Measurements from ENCODE around the gene GP1BB.
"Not testable (repeated sequence)": the region's sequence is repeated elsewhere in the genome, so short reads cannot be mapped to it uniquely, and the experiment has no call there.

Gene GP1BB

GRCh38 chr22:19687561-19688300 lies 35.6 kb upstream of the GP1BB start:
- Histone ChIP-seq H3K9ac (ENCODE audit: low read depth, low read length) (no peak overlapping the region), H3K9me3 (ENCODE audit: control insufficient read depth, insufficient read depth, low read length) (no peaks in the 10 kb centered on the region)

GRCh38 chr22:19688301-19689290 lies 34.7 kb upstream of the GP1BB start:
- Histone ChIP-seq H3K36me3 (ENCODE audit: insufficient read depth, low read length) (no peaks in the 10 kb centered on the region), H3K9me3 (ENCODE audit: control insufficient read depth, insufficient read depth, low read length) (no peaks in the 10 kb centered on the region), H3K9ac (ENCODE audit: low read depth, low read length) (no peak overlapping the region), H3K4me1 (ENCODE audit: insufficient read depth, low read length) (peaks cover 14% of the 10 kb centered on the region)

More at GRCh38 chr22:19687561-19688300, 35.6 kb upstream of the GP1BB start:
- Histone ChIP-seq H3K36me3 (ENCODE audit: insufficient read depth, low read length) (no peaks in the 10 kb centered on the region), H3K4me1 (ENCODE audit: insufficient read depth, low read length) (peaks cover 14% of the 10 kb centered on the region)

GRCh38 chr22:19689408-19689807 lies 33.9 kb upstream of the GP1BB start:
- H3K9ac ChIP-seq (ENCODE audit: low read depth, low read length), result no peak overlapping the region
- H3K9me3 ChIP-seq (ENCODE audit: control insufficient read depth, insufficient read depth, low read length), result no peaks in the 10 kb centered on the region
- no peaks in the 10 kb centered on the region for H3K36me3 ChIP-seq (ENCODE audit: insufficient read depth, low read length)
- peaks cover 14% of the 10 kb centered on the region for H3K4me1 ChIP-seq (ENCODE audit: insufficient read depth, low read length)

- no peaks in the 10 kb centered on the region for H3K36me3 ChIP-seq (ENCODE audit: insufficient read depth, low read length)
- H3K9me3 ChIP-seq (ENCODE audit: control insufficient read depth, insufficient read depth, low read length), result no peaks in the 10 kb centered on the region
- peaks cover 14% of the 10 kb centered on the region for H3K4me1 ChIP-seq (ENCODE audit: insufficient read depth, low read length)
- H3K9ac ChIP-seq (ENCODE audit: low read depth, low read length), result peak overlapping the region; percentile 32; the same call in 1 of the 2 replicates
These were observed 32.2 kb upstream of the GP1BB start for GRCh38 chr22:19691007-19691720.

- Histone ChIP-seq H3K9ac (ENCODE audit: low read depth, low read length) (peak overlapping the region; percentile 32; the same call in 1 of the 2 replicates), H3K4me1 (ENCODE audit: insufficient read depth, low read length) (peaks cover 14% of the 10 kb centered on the region), H3K36me3 (ENCODE audit: insufficient read depth, low read length) (no peaks in the 10 kb centered on the region), H3K9me3 (ENCODE audit: control insufficient read depth, insufficient read depth, low read length) (no peaks in the 10 kb centered on the region)
These were observed 31.5 kb upstream of the GP1BB start for GRCh38 chr22:19691721-19692341.

- Histone ChIP-seq H3K9ac (ENCODE audit: low read depth, low read length) (no peak overlapping the region), H3K9me3 (ENCODE audit: control insufficient read depth, insufficient read depth, low read length) (no peaks in the 10 kb centered on the region), H3K4me1 (ENCODE audit: insufficient read depth, low read length) (peaks cover 14% of the 10 kb centered on the region), H3K36me3 (ENCODE audit: insufficient read depth, low read length) (no peaks in the 10 kb centered on the region)
These were observed 29.8 kb upstream of the GP1BB start for GRCh38 chr22:19693581-19693980.

GRCh38 chr22:19693981-19694670 lies 29.2 kb upstream of the GP1BB start:
- Histone ChIP-seq H3K9ac (ENCODE audit: low read depth, low read length) (no peak overlapping the region), H3K9me3 (ENCODE audit: control insufficient read depth, insufficient read depth, low read length) (no peaks in the 10 kb centered on the region), H3K36me3 (ENCODE audit: insufficient read depth, low read length) (no peaks in the 10 kb centered on the region), H3K4me1 (ENCODE audit: insufficient read depth, low read length) (peaks cover 14% of the 10 kb centered on the region)

GRCh38 chr22:19694696-19695095 lies 28.6 kb upstream of the GP1BB start:
- H3K36me3 ChIP-seq (ENCODE audit: insufficient read depth, low read length), result no peaks in the 10 kb centered on the region
- H3K9me3 ChIP-seq (ENCODE audit: control insufficient read depth, insufficient read depth, low read length), result no peaks in the 10 kb centered on the region
- H3K4me1 ChIP-seq (ENCODE audit: insufficient read depth, low read length), result peaks cover 14% of the 10 kb centered on the region
- H3K9ac ChIP-seq (ENCODE audit: low read depth, low read length), result no peak overlapping the region

- H3K4me1 ChIP-seq (ENCODE audit: insufficient read depth, low read length), result peaks cover 6% of the 10 kb centered on the region; the same call in 1 of the 2 replicates
- no peak overlapping the region for H3K9ac ChIP-seq (ENCODE audit: low read depth, low read length)
- no peaks in the 10 kb centered on the region for H3K36me3 ChIP-seq (ENCODE audit: insufficient read depth, low read length)
- no peaks in the 10 kb centered on the region for H3K9me3 ChIP-seq (ENCODE audit: control insufficient read depth, insufficient read depth, low read length)
These were observed 26.6 kb upstream of the GP1BB start for GRCh38 chr22:19696504-19697276.

- H3K4me1 ChIP-seq (ENCODE audit: insufficient read depth, low read length); H3K36me3 ChIP-seq (ENCODE audit: insufficient read depth, low read length); H3K9me3 ChIP-seq (ENCODE audit: control insufficient read depth, insufficient read depth, low read length); H3K9ac ChIP-seq (ENCODE audit: low read depth, low read length): not testable (repeated sequence)
These were observed 25.5 kb upstream of the GP1BB start for GRCh38 chr22:19697871-19698270.

- H3K4me1 ChIP-seq (ENCODE audit: insufficient read depth, low read length), result peaks cover 17% of the 10 kb centered on the region
- no peak overlapping the region for H3K9ac ChIP-seq (ENCODE audit: low read depth, low read length)
- no peaks in the 10 kb centered on the region for H3K36me3 ChIP-seq (ENCODE audit: insufficient read depth, low read length)
- no peaks in the 10 kb centered on the region for H3K9me3 ChIP-seq (ENCODE audit: control insufficient read depth, insufficient read depth, low read length)
These were observed 22.4 kb upstream of the GP1BB start for GRCh38 chr22:19700790-19701419.

- peaks cover 17% of the 10 kb centered on the region for H3K4me1 ChIP-seq (ENCODE audit: insufficient read depth, low read length)
- no peaks in the 10 kb centered on the region for H3K36me3 ChIP-seq (ENCODE audit: insufficient read depth, low read length)
- H3K9ac ChIP-seq (ENCODE audit: low read depth, low read length), result no peak overlapping the region
These were observed 21.8 kb upstream of the GP1BB start for GRCh38 chr22:19701420-19702145.

More at GRCh38 chr22:19701420-19702145, 21.8 kb upstream of the GP1BB start:
- no peaks in the 10 kb centered on the region for H3K9me3 ChIP-seq (ENCODE audit: control insufficient read depth, insufficient read depth, low read length)
